ENCODE results near the gene BAG2. TPM values are rescaled to one million over a fixed set of nuclear protein-coding genes. Genes with fewer than 3 reads are reported as not detected.

The BAG2 gene
- total and polyA plus RNA-seq, 2 of the 4 experiments (the other 2 are of a cell fraction): 8.1 to 10.0 TPM

DNA sequence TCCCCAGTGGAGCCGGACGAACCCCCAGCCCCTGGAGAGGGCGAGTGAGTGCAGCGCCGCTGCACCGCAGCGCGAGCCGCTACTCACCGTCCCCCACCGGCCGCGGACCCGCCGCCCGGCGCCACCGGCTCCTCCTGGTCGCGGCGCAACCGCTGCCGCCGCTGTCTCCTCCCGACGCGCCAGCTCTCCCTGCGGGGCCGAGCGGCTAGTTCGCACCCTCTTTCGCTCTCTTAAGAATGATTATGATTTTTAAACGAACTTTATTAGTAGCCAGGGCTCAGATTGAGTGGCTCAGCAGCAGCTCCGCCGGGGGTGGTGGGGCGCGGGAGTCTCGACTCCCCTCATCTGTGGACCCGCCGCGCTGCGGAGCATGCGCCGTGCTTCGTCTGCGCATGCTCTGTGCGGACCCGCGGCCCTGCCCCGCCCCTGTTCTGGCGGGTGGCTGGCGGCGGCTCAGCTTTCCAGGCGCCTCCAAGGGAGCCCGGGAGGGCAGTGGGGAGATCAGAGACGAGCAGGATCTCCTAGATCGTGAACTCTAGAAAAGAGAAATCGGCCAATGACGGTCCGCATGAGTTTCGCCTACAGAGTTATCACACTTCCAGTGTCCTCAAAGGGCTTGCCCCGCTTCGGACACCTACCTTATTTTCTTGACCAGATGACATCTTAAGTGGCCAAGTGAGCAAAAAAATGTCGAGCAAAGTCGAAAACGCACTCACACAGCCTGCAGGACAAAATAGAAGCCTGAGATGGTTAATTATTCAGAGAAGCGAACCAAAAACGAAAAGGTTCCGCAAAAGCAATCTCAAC is 50.0 kb downstream of the BAG2 start, which contains the start of gene RAB23:
TSS of gene RAB23 (minus strand) at position 372 of the 807 bp plus-strand sequence. CDS start 11,927 bp downstream, outside the sequence.
- no TSS peak for BruUV-seq (replicated peaks)
- H3K4ac ChIP-seq (ENCODE audit: low read depth, low read length): peak within 1 kb of the TSS; percentile 98
- peak within 1 kb of the TSS; percentile 89 for H2AFZ ChIP-seq (replicated peaks; ENCODE audit: low read length, poor library complexity)
- H2BK5ac ChIP-seq (ENCODE audit: low read depth, low read length, poor library complexity, severe bottlenecking): peak within 1 kb of the TSS; percentile 93
- DNase-seq (peak; percentile 77), ATAC-seq (ENCODE audit: low read depth) (peak; percentile 79)
- peak within 1 kb of the TSS; percentile 99 for H3K23ac ChIP-seq (ENCODE audit: low read depth, low read length)
- H2AK5ac ChIP-seq (ENCODE audit: low read depth, low read length): peak within 1 kb of the TSS; percentile 90
- peak within 1 kb of the TSS; percentile 96 for H4K5ac ChIP-seq (ENCODE audit: low read depth, low read length)
- peak within 1 kb of the TSS; percentile 85 for H3K4me3 ChIP-seq (ENCODE audit: insufficient read depth, low read depth, low read length)
- H3K9me1 ChIP-seq (ENCODE audit: insufficient read depth, low read length): no peaks in the 10 kb centered on the region
- peak within 1 kb of the TSS; percentile 99 for H3K56ac ChIP-seq (ENCODE audit: extremely low read depth, insufficient read depth, low read length)
- peak within 1 kb of the TSS; percentile 96 for H2BK20ac ChIP-seq (ENCODE audit: low read depth, low read length)
- ChIA-PET CTCF (interaction anchor here (0.6 to 1.4 kb wide), 5 partner anchors 12 to 44 kb away, joined by 3 to 6 read pairs (median 3); no protein-coding TSS in a partner anchor), POLR2A (ENCODE audit: unreplicated experiment) (interaction anchor here (0.8 kb wide), 1 partner anchor 10 kb away, joined by 3 read pairs; no protein-coding TSS in a partner anchor)
- H2BK15ac ChIP-seq (ENCODE audit: low read depth, low read length): peak within 1 kb of the TSS; percentile 96; the same call in 2 of the 3 replicates
- peak within 1 kb of the TSS; percentile 99 for H3K27ac ChIP-seq (ENCODE audit: insufficient read depth, low read length)
- dilution Hi-C loops (cut with HindIII; ENCODE audit: low sequenced_read_pairs, unreplicated experiment): no loop called here
- 0% methylated on average over 25 of the region's 69 CpGs; no CpG with 5 or more reads in 1 of the 2 experiments for WGBS, 2 experiments (ENCODE audit: extremely low coverage in 2 of 2, insufficient read length in 1 of 2)
- H2BK120ac ChIP-seq (ENCODE audit: low read depth, low read length): peak within 1 kb of the TSS; percentile 94
- no peaks in the 10 kb centered on the region; the same call in 1 of the 2 replicates for H3K36me3 ChIP-seq (ENCODE audit: control insufficient read depth, insufficient read depth, low read length)
- H3K27me3 ChIP-seq (ENCODE audit: control insufficient read depth, insufficient read depth, low read length): no peaks in the 10 kb centered on the region
- peak within 1 kb of the TSS; percentile 96 for H3K18ac ChIP-seq (ENCODE audit: low read depth, low read length)
- in situ Hi-C loops (cut with MboI; ENCODE audit: low sequenced_read_pairs): no loop called here
- peaks cover 0 to 34% of the 10 kb centered on the region in 2 experiments; a peak in 2 of 4 replicates for H3K79me1 ChIP-seq (ENCODE audit: low read depth in 1 of 2, low read length in 2 of 2)
- H3K4me1 ChIP-seq (ENCODE audit: control insufficient read depth, insufficient read depth, low read length): peaks cover 5% of the 10 kb centered on the region
- 0 out of 2 replicates have a peak, but pooled peaks cover 1% of the 10 kb centered on the region for H3K9me3 ChIP-seq (ENCODE audit: control insufficient read depth, insufficient read depth, low read length)
- H3K14ac ChIP-seq (replicated peaks; ENCODE audit: low read depth, low read length): peak within 1 kb of the TSS; percentile 100
- H3K4me2 ChIP-seq (ENCODE audit: low read depth, low read length): peak within 1 kb of the TSS; percentile 97
- intact Hi-C loops (cut with micrococcal nuclease): loop anchor here (1.0 to 2.0 kb wide), 2 partner anchors 45 to 91 kb away; no protein-coding TSS in a partner anchor
- peaks cover 4% of the 10 kb centered on the region; the same call in 1 of the 2 replicates for H4K20me1 ChIP-seq (ENCODE audit: insufficient read depth, low read length)
- peak within 1 kb of the TSS; percentile 75 for H2AK9ac ChIP-seq (replicated peaks; ENCODE audit: low read depth, low read length, poor library complexity)
- peak within 1 kb of the TSS; percentile 56 to 97 for H4K8ac ChIP-seq (ENCODE audit: low read depth in 2 of 2, low read length in 2 of 2)
- peak within 1 kb of the TSS; percentile 87 for H4K91ac ChIP-seq (ENCODE audit: insufficient read depth, low read depth, low read length)
- peak within 1 kb of the TSS; percentile 99 for H3K9ac ChIP-seq (ENCODE audit: low read depth, low read length)
- TF ChIP-seq POLR2A (IDR thresholded peaks at IDR 0.05; ENCODE audit: low read depth, low read length) (peak; percentile 85), MAZ (IDR thresholded peaks at IDR 0.05; ENCODE audit: borderline replicate concordance, low read depth, low read length) (peak; percentile 71; the same call in 1 of the 2 replicates), SMC3 (IDR thresholded peaks at IDR 0.05; ENCODE audit: low read depth, low read length) (no peak), MXI1 (IDR thresholded peaks at IDR 0.05; ENCODE audit: borderline replicate concordance, low read depth, low read length) (peak; percentile 37; the same call in 1 of the 2 replicates), RFX5 (IDR thresholded peaks at IDR 0.05; ENCODE audit: low read depth, low read length) (no peak), RCOR1 (IDR thresholded peaks at IDR 0.05; ENCODE audit: insufficient replicate concordance, low read length) (no peak), RAD21 (IDR thresholded peaks at IDR 0.05; ENCODE audit: low read length) (no peak), CHD1 (IDR thresholded peaks at IDR 0.05; ENCODE audit: low read depth, low read length) (0 out of 2 replicates have a peak, but pooled peaks have one; percentile 76), NFE2L2 (IDR thresholded peaks at IDR 0.05; ENCODE audit: low read depth, low read length) (no peak), BHLHE40 (IDR thresholded peaks at IDR 0.05; ENCODE audit: low read depth, low read length) (no peak)
- TF ChIP-seq, protein P1, sequence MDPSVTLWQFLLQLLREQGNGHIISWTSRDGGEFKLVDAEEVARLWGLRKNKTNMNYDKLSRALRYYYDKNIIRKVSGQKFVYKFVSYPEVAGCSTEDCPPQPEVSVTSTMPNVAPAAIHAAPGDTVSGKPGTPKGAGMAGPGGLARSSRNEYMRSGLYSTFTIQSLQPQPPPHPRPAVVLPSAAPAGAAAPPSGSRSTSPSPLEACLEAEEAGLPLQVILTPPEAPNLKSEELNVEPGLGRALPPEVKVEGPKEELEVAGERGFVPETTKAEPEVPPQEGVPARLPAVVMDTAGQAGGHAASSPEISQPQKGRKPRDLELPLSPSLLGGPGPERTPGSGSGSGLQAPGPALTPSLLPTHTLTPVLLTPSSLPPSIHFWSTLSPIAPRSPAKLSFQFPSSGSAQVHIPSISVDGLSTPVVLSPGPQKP (IDR thresholded peaks at IDR 0.05; ENCODE audit: borderline replicate concordance, low read depth, low read length): no peak
- TF ChIP-seq, protein P2, sequence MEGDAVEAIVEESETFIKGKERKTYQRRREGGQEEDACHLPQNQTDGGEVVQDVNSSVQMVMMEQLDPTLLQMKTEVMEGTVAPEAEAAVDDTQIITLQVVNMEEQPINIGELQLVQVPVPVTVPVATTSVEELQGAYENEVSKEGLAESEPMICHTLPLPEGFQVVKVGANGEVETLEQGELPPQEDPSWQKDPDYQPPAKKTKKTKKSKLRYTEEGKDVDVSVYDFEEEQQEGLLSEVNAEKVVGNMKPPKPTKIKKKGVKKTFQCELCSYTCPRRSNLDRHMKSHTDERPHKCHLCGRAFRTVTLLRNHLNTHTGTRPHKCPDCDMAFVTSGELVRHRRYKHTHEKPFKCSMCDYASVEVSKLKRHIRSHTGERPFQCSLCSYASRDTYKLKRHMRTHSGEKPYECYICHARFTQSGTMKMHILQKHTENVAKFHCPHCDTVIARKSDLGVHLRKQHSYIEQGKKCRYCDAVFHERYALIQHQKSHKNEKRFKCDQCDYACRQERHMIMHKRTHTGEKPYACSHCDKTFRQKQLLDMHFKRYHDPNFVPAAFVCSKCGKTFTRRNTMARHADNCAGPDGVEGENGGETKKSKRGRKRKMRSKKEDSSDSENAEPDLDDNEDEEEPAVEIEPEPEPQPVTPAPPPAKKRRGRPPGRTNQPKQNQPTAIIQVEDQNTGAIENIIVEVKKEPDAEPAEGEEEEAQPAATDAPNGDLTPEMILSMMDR (conservative IDR thresholded peaks at IDR 0.05; ENCODE audit: low read depth, low read length): no peak
- TF ChIP-seq, protein P3, sequence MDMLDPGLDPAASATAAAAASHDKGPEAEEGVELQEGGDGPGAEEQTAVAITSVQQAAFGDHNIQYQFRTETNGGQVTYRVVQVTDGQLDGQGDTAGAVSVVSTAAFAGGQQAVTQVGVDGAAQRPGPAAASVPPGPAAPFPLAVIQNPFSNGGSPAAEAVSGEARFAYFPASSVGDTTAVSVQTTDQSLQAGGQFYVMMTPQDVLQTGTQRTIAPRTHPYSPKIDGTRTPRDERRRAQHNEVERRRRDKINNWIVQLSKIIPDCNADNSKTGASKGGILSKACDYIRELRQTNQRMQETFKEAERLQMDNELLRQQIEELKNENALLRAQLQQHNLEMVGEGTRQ (IDR thresholded peaks at IDR 0.05; ENCODE audit: low read depth, low read length): no peak
